ENCODE measurements around the gene ZNF714. TPM values are rescaled to one million over a fixed set of nuclear protein-coding genes. Genes with fewer than 3 reads are reported as not detected.

The ZNF714 gene
- total RNA-seq, 1 experiment from 2014 or later = 39.3 TPM

Other genes starting within 250 kb of the ZNF714 start
- gene ZNF85, start 159.0 kb upstream of the ZNF714 start, total RNA-seq (2014; rRNA removed; shearing (Covaris generic)) = 1.7 and 5.0 TPM in 2 replicates
- gene ZNF430, start 61.5 kb upstream of the ZNF714 start, total RNA-seq (2014; rRNA removed; shearing (Covaris generic)) = 3.0 and 3.6 TPM in 2 replicates
- 3.8 and 4.2 TPM in 2 replicates for gene ZNF431, start 59.8 kb downstream of the ZNF714 start, total RNA-seq (2014; rRNA removed; shearing (Covaris generic))
- gene ZNF708, start 247.2 kb downstream of the ZNF714 start, total RNA-seq (2014; rRNA removed; shearing (Covaris generic)) = 5.5 and 29.7 TPM in 2 replicates

All from G401 (cell line).